ENCODE results near the gene UCKL1. TPM values are rescaled to one million over a fixed set of nuclear protein-coding genes. Genes with fewer than 3 reads are reported as not detected.

UCKL1 gene
- total RNA-seq, 1 experiment from 2014 or later, result 47.4 TPM

DNA sequence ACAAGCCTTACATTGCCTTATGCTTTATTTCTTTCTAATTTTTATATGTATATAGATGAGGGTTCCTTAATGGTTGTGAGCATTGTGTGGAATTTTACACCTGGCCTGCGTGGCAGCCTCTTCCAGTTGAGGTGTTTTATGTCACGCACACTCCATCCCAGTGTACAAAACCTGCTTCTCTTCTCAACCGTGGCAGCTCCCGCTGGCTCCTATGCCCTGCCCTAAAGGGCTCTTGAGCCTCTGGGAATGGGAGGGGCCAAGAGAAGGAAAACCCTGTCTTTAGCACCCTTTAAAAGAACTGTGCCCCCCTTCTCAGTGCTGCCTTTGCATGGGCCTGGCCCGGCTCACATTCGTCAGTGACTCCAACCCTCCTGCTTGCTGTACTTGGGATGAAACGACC, 65.6 kb downstream of the UCKL1 start:
- Histone ChIP-seq H3K27me3 (ENCODE audit: control insufficient read depth, insufficient read depth, low read length) (no peaks in the 10 kb centered on the region), H3K4me3 (ENCODE audit: low read depth in 2 of 2, low read length in 2 of 2) (no peak overlapping the region), H3K4me1 (ENCODE audit: control insufficient read depth, insufficient read depth, low read length) (peaks cover 6% of the 10 kb centered on the region; the same call in 1 of the 2 replicates), H3K9me3 (ENCODE audit: control insufficient read depth, insufficient read depth, low read depth, low read length) (no peaks in the 10 kb centered on the region), H3K36me3 (ENCODE audit: control insufficient read depth, insufficient read depth, low read length) (peaks cover 11% of the 10 kb centered on the region), H3K27ac (ENCODE audit: low read length) (no peak overlapping the region)
- intact Hi-C loops (cut with micrococcal nuclease; ENCODE audit: unreplicated experiment), result no loop called here
- TSS peak; percentile 75 for BruUV-seq (replicated peaks)
- ATAC-seq (no peak), DNase-seq (ENCODE audit: low read depth, low spot score) (no peak)
- in situ Hi-C loops (cut with HindIII; ENCODE audit: low pct_unique_long_range_greater_than_20kb, low sequenced_read_pairs), result no loop called here
- ChIA-PET CTCF (interaction anchor here (0.6 kb wide), 1 partner anchor 71 kb away, joined by 3 read pairs; no protein-coding TSS in a partner anchor), POLR2A (no interaction called here)
- TF ChIP-seq CTCF (IDR thresholded peaks at IDR 0.05) (no peak), SIN3A (IDR thresholded peaks at IDR 0.05; ENCODE audit: borderline replicate concordance, insufficient read depth, low read depth, low read length) (no peak), POLR2AphosphoS5 (IDR thresholded peaks at IDR 0.05; ENCODE audit: low read depth, low read length) (no peak)

DNA sequence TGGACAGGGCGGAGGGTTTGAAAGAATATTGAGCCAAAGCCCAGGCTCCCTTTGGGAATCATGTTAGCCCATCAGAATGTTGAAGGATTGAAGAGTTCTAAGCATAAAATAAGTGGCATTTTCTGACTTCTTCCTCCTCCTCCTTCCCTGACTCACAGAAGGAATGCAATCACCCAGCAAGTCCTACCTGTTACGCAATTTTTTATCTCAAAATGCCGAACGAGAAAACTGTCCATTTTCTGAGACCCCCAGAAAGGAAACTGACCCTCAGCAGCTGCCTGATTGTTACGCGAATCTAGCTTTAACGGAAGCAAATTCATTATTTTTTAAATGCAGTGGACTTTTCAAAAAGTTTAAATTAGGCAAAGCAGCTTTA, 66.0 kb downstream of the UCKL1 start:
- DNase-seq (ENCODE audit: low read depth, low spot score) (no peak), ATAC-seq (no peak)
- Histone ChIP-seq H3K9me3 (ENCODE audit: control insufficient read depth, insufficient read depth, low read depth, low read length) (no peaks in the 10 kb centered on the region), H3K27ac (ENCODE audit: low read length) (no peak overlapping the region), H3K27me3 (ENCODE audit: control insufficient read depth, insufficient read depth, low read length) (no peaks in the 10 kb centered on the region), H3K4me1 (ENCODE audit: control insufficient read depth, insufficient read depth, low read length) (peaks cover 6% of the 10 kb centered on the region; the same call in 1 of the 2 replicates), H3K4me3 (ENCODE audit: low read depth in 2 of 2, low read length in 2 of 2) (no peak overlapping the region), H3K36me3 (ENCODE audit: control insufficient read depth, insufficient read depth, low read length) (peaks cover 11% of the 10 kb centered on the region)
- ChIA-PET CTCF (interaction anchor here (0.6 kb wide), 1 partner anchor 70 kb away, joined by 3 read pairs; no protein-coding TSS in a partner anchor), POLR2A (no interaction called here)
- in situ Hi-C loops (cut with HindIII; ENCODE audit: low pct_unique_long_range_greater_than_20kb, low sequenced_read_pairs), result no loop called here
- BruUV-seq (replicated peaks), result no TSS peak
- TF ChIP-seq SIN3A (IDR thresholded peaks at IDR 0.05; ENCODE audit: borderline replicate concordance, insufficient read depth, low read depth, low read length) (no peak), CTCF (IDR thresholded peaks at IDR 0.05) (no peak), POLR2AphosphoS5 (IDR thresholded peaks at IDR 0.05; ENCODE audit: low read depth, low read length) (no peak), TCF7L2 (IDR thresholded peaks at IDR 0.05; ENCODE audit: low read depth, low read length) (no peak)
- TF ChIP-seq, protein P1, sequence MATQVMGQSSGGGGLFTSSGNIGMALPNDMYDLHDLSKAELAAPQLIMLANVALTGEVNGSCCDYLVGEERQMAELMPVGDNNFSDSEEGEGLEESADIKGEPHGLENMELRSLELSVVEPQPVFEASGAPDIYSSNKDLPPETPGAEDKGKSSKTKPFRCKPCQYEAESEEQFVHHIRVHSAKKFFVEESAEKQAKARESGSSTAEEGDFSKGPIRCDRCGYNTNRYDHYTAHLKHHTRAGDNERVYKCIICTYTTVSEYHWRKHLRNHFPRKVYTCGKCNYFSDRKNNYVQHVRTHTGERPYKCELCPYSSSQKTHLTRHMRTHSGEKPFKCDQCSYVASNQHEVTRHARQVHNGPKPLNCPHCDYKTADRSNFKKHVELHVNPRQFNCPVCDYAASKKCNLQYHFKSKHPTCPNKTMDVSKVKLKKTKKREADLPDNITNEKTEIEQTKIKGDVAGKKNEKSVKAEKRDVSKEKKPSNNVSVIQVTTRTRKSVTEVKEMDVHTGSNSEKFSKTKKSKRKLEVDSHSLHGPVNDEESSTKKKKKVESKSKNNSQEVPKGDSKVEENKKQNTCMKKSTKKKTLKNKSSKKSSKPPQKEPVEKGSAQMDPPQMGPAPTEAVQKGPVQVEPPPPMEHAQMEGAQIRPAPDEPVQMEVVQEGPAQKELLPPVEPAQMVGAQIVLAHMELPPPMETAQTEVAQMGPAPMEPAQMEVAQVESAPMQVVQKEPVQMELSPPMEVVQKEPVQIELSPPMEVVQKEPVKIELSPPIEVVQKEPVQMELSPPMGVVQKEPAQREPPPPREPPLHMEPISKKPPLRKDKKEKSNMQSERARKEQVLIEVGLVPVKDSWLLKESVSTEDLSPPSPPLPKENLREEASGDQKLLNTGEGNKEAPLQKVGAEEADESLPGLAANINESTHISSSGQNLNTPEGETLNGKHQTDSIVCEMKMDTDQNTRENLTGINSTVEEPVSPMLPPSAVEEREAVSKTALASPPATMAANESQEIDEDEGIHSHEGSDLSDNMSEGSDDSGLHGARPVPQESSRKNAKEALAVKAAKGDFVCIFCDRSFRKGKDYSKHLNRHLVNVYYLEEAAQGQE (IDR thresholded peaks at IDR 0.05; ENCODE audit: insufficient read depth in 1 of 2, low read depth in 2 of 2, low read length in 1 of 2), result no peak
- intact Hi-C loops (cut with micrococcal nuclease; ENCODE audit: unreplicated experiment), result no loop called here

Small RNAs within 50 kb of the gene (microRNA-seq; reads per million reads assigned to microRNA genes)
- gene MIR1914 (ENCODE audit: unreplicated experiment) (0.95 reads per million), gene MIR647 (ENCODE audit: unreplicated experiment) (not detected), gene MIR941-1 (ENCODE audit: unreplicated experiment) (not detected), gene MIR941-2 (ENCODE audit: unreplicated experiment) (not detected), gene MIR941-3 (ENCODE audit: unreplicated experiment) (not detected), gene MIR941-4 (ENCODE audit: unreplicated experiment) (not detected), gene MIR941-5 (ENCODE audit: unreplicated experiment) (not detected)

Other genes starting within 250 kb of the UCKL1 start
- gene ARFRP1, start 248.4 kb downstream of the UCKL1 start, total RNA-seq (2021; ENCODE audit: unreplicated experiment), result 57.9 TPM
- gene ZGPAT, start 248.4 kb downstream of the UCKL1 start, total RNA-seq (2021; ENCODE audit: unreplicated experiment), result 35.8 TPM
- gene LIME1, start 219.8 kb downstream of the UCKL1 start, total RNA-seq (2021; ENCODE audit: unreplicated experiment), result 15.2 TPM
- gene SLC2A4RG, start 216.6 kb downstream of the UCKL1 start, total RNA-seq (2021; ENCODE audit: unreplicated experiment), result 166 TPM
- 15.2 TPM for gene ZBTB46, start 125.2 kb downstream of the UCKL1 start, total RNA-seq (2021; ENCODE audit: unreplicated experiment)
- gene ABHD16B, start 94.9 kb downstream of the UCKL1 start, total RNA-seq (2021; ENCODE audit: unreplicated experiment), result not detected
- gene TPD52L2, start 91.1 kb downstream of the UCKL1 start, total RNA-seq (2021; ENCODE audit: unreplicated experiment), result 113 TPM
- gene DNAJC5, start 61.3 kb downstream of the UCKL1 start, total RNA-seq (2021; ENCODE audit: unreplicated experiment), result 59.5 TPM
- gene ZNF512B, start 13.5 kb upstream of the UCKL1 start, total RNA-seq (2021; ENCODE audit: unreplicated experiment), result 17.9 TPM
- 8.8 TPM for gene SAMD10, start 23.2 kb upstream of the UCKL1 start, total RNA-seq (2021; ENCODE audit: unreplicated experiment)
- gene PRPF6, start 24.7 kb upstream of the UCKL1 start, total RNA-seq (2021; ENCODE audit: unreplicated experiment), result 88.4 TPM
- 1.9 TPM for gene C20orf204, start 79.8 kb upstream of the UCKL1 start, total RNA-seq (2021; ENCODE audit: unreplicated experiment)
- gene SOX18, start 93.2 kb upstream of the UCKL1 start, total RNA-seq (2021; ENCODE audit: unreplicated experiment), result 18.7 TPM
- gene TCEA2, start 106.8 kb upstream of the UCKL1 start, total RNA-seq (2021; ENCODE audit: unreplicated experiment), result 38.5 TPM
- gene RGS19, start 123.1 kb upstream of the UCKL1 start, total RNA-seq (2021; ENCODE audit: unreplicated experiment), result 32.0 TPM
- gene OPRL1, start 123.7 kb upstream of the UCKL1 start, total RNA-seq (2021; ENCODE audit: unreplicated experiment), result 3.9 TPM
- 0.67 TPM for gene LKAAEAR1, start 128.0 kb upstream of the UCKL1 start, total RNA-seq (2021; ENCODE audit: unreplicated experiment)
- gene NPBWR2, start 151.1 kb upstream of the UCKL1 start, total RNA-seq (2021; ENCODE audit: unreplicated experiment), result not detected
- gene MYT1, start 208.0 kb upstream of the UCKL1 start, total RNA-seq (2021; ENCODE audit: unreplicated experiment), result 0.41 TPM